BE2C (cell line): ENCODE results near the gene RNF144B.

ENCODE experiments used
- DNase-seq: peaks from one replicate; pipeline ENCODE4 v3.0.0-alpha.2; 2020
- H3K27me3 ChIP-seq: fragments of 250-450 bp; sonication (Bioruptor Pico); 2 replicates; pipeline ENCODE4 v1.5.1; 2020; ENCODE audit warnings: mild to moderate bottlenecking
- H3K36me3 ChIP-seq: fragments of 250-450 bp; sonication (Bioruptor Pico); 2 replicates; pipeline ENCODE4 v1.5.1; 2020; ENCODE audit warnings: mild to moderate bottlenecking
- H3K4me1 ChIP-seq: fragments of 250-450 bp; sonication (Bioruptor Pico); 2 replicates; pipeline ENCODE4 v1.5.1; 2020
- H3K4me3 ChIP-seq: 2 replicates; pipeline ENCODE4 v1.5.1; 2011; ENCODE audit warnings: low read depth, low read length
- H3K9me3 ChIP-seq: fragments of 250-450 bp; sonication (Bioruptor Pico); 2 replicates; pipeline ENCODE4 v1.5.1; 2020
- CTCF ChIP-seq: IDR thresholded peaks from 2 replicates; pipeline ENCODE4 v1.5.1; 2012; ENCODE audit warnings: mild to moderate bottlenecking, low read depth, low read length

RNF144B gene

GRCh38 chr6:18509871-18510643, 122.9 kb downstream of the RNF144B start:
- no peaks in the 10 kb centered on the region for H3K4me1 ChIP-seq
- no peak for TF ChIP-seq CTCF
- no peak overlapping the region for H3K4me3 ChIP-seq
- DNase-seq, result no peak
- H3K9me3 ChIP-seq, result no peaks in the 10 kb centered on the region
- no peaks in the 10 kb centered on the region for H3K36me3 ChIP-seq
- no peaks in the 10 kb centered on the region for H3K27me3 ChIP-seq

DNA sequence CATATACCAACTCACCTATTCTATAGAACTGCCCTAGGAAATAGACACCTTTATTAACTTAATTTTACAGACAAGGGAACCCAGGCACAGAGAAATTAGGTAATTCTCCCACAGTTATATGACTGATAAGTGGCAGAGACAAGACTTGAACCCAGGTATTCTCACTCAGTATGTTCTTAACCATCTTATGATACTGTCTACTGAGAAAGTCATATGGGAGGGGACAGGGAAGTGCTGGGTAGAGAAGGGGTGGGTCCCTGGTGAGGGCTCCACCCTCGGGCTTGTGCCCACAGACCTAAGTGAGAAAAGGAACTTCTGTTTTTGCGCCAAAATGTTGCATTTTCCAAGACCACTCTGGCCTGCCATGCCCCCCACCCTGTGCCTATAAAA, 123.5 kb downstream of the RNF144B start:
- no peaks in the 10 kb centered on the region for H3K36me3 ChIP-seq
- no peak for TF ChIP-seq CTCF
- no peak for DNase-seq
- no peaks in the 10 kb centered on the region for H3K4me1 ChIP-seq
- no peak overlapping the region for H3K4me3 ChIP-seq
- H3K27me3 ChIP-seq, result no peaks in the 10 kb centered on the region
- no peaks in the 10 kb centered on the region for H3K9me3 ChIP-seq

DNA sequence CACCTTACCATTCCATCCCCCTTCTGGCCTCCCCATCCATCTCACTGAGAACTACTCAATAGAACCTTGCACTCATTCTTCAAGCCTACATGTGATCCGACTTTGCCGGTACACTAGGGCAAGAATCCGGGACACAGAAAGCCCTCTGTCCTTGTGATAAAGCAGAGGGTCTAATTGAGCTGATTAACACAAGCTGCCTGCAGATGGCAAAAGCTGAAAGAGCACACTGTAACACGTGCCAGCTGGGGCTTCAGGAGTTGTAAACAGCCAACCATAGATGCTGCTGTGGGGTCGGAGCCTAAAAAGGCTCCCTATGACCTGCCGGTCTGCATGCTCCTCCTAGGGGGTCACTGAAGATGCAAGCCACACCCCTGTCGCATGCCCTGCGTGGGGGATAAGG, 124.1 kb downstream of the RNF144B start:
- no peak for DNase-seq
- no peaks in the 10 kb centered on the region for H3K27me3 ChIP-seq
- H3K9me3 ChIP-seq, result no peaks in the 10 kb centered on the region
- no peaks in the 10 kb centered on the region for H3K4me1 ChIP-seq
- no peak for TF ChIP-seq CTCF
- no peak overlapping the region for H3K4me3 ChIP-seq
- no peaks in the 10 kb centered on the region for H3K36me3 ChIP-seq

DNA sequence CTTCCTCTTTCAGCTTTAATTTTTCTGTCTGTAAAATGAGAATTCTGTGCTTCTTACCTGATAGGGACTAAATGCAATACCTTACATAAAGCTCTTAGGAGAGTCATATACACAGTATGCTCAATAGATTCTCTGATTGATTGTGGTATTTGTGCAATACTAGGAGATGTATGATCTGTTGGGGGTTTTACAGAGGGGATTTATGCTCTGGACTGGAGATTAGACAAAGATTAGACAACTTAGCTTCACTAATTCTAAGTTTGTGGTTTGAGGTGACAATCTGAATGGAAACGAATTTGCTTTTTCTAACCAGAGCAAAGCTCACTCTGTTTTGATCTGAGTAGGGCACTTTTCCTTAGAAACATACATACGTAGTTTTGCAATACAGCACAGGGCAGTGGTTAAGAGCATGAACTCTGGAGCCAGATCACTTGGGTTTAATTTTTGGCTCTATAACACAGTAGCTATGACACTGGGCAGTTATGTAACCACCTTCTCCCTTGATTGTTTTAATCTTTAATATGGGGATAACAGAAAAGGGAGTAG, 126.2 kb downstream of the RNF144B start:
- Histone ChIP-seq H3K9me3 (no peaks in the 10 kb centered on the region), H3K27me3 (no peaks in the 10 kb centered on the region), H3K4me3 (no peak overlapping the region), H3K36me3 (no peaks in the 10 kb centered on the region), H3K4me1 (no peaks in the 10 kb centered on the region)
- TF ChIP-seq CTCF, result no peak
- DNase-seq, result no peak

- Histone ChIP-seq H3K27me3 (no peaks in the 10 kb centered on the region), H3K9me3 (no peaks in the 10 kb centered on the region), H3K4me1 (no peaks in the 10 kb centered on the region), H3K4me3 (no peak overlapping the region), H3K36me3 (no peaks in the 10 kb centered on the region)
- no peak for TF ChIP-seq CTCF
- no peak for DNase-seq
Observed at GRCh38 chr6:18514180-18514579, 127.0 kb downstream of the RNF144B start.

GRCh38 chr6:18515767-18516166, 128.6 kb downstream of the RNF144B start:
- no peak for TF ChIP-seq CTCF
- no peak for DNase-seq
- Histone ChIP-seq H3K4me3 (no peak overlapping the region), H3K4me1 (no peaks in the 10 kb centered on the region), H3K36me3 (no peaks in the 10 kb centered on the region), H3K9me3 (no peaks in the 10 kb centered on the region), H3K27me3 (no peaks in the 10 kb centered on the region)
